ENCODE data around the gene TTYH3.

The TTYH3 gene

DNA sequence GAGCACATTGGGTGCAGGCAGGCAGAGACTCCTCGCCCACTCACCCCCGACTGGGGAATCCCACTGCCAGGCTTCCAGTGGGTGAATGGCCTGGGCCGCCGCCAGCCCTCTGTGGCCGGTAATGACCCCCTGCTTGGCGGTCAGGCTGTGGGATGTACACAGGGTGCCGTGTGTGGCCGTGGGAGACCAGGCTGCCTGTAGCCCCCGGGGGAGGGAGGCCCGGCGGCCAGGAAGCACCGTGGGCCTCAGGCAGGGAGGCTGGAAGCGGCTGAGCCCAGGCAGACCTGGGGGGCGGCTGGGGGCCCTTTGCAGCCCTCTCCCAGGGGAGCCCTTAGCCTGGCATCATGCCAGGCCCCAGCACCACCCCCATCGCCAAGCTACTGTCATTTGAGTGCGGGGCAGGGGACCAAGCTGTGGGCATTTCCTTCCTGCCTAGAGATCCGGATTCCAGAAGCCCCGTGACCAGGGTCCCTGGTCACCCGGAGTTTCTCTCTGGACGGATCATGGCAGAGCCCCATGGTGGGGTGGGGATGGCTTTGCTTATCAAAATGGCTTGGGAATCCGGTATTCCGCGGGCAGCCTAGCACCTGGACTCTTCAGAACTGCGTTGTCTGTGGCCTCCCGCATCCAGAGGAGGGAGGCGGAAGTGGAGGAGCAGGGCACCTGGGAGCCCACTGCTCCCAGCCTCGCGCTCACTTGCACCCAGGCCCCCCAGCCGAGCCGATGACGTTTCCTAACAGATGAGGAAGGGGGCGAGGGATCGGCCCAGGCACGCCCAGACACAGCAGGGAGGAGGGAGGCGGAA lies 1.1 kb downstream of the TTYH3 start:
- peak overlapping the region; percentile 82 for H3K4me3 Mint-ChIP-seq
- no peaks in the 10 kb centered on the region for H3K36me3 Mint-ChIP-seq
- peaks cover 41% of the 10 kb centered on the region for H3K27me3 Mint-ChIP-seq
- H3K4me1 Mint-ChIP-seq, result peaks cover 18% of the 10 kb centered on the region
- H3K27ac Mint-ChIP-seq, result peak overlapping the region; percentile 60
- H3K9me3 Mint-ChIP-seq, result no peaks in the 10 kb centered on the region
- DNase-seq, result peak; percentile 65
- CTCF ChIA-PET, result no interaction called here

DNA sequence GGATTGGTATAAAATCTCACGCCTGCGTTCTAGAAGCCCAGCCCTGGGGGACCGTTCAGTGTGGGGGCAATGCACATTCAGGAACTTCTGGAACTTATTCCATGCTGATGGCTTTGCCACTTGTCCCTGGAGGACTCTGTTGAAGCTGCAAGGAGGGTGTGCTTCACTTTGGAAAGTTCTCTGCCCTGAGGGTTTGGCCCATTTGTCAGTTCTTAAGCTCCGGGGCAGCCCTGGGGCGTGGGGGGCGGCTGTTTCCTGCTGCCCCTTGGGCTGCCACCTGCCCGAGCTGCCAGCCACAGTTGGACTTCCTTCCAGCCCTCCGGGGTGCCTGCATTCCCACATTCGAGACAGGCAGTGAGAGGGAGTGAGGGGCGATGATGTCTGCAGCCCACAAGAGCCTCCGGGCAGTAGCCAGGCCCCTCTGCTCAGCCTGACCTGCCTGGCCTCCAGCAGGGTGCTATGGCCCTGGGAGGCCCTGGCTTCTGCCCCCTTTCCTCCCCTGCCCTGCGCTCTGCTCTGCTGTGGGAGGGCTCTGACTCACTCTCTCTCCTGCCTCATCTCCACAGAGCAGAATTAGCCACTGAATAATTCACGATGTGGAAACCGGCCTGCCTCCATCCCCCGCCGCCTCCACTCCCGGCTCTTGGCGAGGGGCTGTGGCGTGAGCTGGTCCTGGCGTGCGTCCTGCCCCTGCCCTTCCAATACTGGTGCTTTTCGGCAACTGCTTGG lies 1.9 kb downstream of the TTYH3 start:
- Mint-ChIP-seq H3K4me1 (peaks cover 18% of the 10 kb centered on the region), H3K4me3 (peak overlapping the region; percentile 82), H3K36me3 (no peaks in the 10 kb centered on the region), H3K27me3 (peaks cover 33% of the 10 kb centered on the region), H3K27ac (peak overlapping the region; percentile 60), H3K9me3 (no peaks in the 10 kb centered on the region)
- CTCF ChIA-PET, result no interaction called here
- DNase-seq, result no peak

DNA sequence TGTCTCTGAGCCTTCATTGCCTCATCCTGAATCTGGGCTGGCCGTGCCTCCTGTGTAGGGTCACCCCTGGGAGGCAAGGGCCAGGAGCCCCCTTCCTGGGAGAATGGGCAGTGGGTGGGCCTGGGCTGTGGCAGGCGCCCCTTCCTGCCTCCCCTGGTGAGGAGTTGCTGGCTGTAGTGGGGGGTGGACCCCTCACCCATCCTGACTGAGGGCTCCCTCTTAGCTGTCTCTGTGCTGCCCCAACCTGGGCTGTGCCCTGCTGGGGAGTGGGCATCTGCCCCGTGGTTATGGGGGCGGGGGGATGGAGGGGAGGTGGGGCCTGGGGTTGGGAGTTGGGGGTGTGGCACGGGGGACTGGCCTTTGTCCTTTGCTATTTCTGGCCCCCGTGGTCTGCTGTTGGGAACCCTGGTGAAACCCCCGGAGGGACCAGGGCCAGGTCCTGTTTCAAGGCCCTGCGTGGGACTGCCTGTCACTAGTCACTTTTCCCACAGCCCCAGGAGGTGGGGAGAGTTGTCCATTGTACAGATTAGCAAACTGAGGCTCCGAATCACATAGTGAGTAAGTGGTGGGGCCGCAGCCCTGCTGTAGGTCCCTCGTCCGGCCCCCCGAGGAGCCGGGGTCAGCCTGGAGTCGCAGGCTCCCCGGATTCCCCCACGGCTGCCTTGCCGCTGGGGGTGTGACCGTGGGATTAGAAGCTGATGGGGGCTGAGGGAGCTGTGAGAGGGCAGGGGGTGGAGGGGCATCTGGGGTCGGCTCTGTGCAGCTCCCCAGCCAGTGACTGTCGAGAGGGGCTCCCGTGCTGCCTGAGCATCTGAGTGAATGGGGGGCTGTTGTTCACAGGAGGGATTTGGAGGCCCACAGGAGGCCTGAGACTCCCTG lies 2.7 kb downstream of the TTYH3 start:
- Mint-ChIP-seq H3K27ac (no peak overlapping the region), H3K4me3 (peak overlapping the region; percentile 82), H3K9me3 (no peaks in the 10 kb centered on the region), H3K36me3 (no peaks in the 10 kb centered on the region), H3K4me1 (peaks cover 18% of the 10 kb centered on the region), H3K27me3 (peaks cover 25% of the 10 kb centered on the region)
- CTCF ChIA-PET, result interaction anchor here (1.4 kb wide), 1 partner anchor 75 kb away, joined by 3 read pairs; no protein-coding TSS in a partner anchor
- no peak for DNase-seq

DNA sequence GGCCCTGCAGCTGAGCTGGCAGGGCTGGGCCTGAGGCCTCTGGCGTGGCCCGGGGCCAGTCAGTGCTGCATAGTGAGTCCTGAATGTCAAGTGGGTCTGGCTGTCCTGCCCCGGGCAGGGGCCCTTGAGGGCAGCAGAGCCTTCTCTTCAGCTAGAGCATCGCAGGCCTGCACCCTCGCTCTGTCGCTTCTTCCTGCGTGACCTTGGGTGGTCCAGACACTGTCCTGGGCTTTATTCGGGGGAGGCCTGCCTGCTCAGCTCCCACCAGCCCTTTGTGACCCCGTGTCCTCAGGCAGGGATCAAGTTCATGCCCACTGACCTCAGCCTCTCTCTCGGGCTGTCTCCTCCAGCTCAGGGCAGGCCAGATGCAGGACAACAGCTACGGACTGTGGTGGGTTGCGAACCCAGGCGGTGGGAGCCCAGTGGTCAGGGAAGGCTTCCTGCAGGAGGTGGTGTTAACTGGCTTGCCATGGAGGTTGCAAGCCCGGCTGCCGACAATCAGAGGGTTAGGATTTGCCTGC lies 3.4 kb downstream of the TTYH3 start:
- no peak overlapping the region for H3K27ac Mint-ChIP-seq
- H3K36me3 Mint-ChIP-seq, result no peaks in the 10 kb centered on the region
- H3K4me1 Mint-ChIP-seq, result peaks cover 18% of the 10 kb centered on the region
- no peak for DNase-seq
- H3K9me3 Mint-ChIP-seq, result no peaks in the 10 kb centered on the region
- H3K4me3 Mint-ChIP-seq, result no peak overlapping the region
- peaks cover 19% of the 10 kb centered on the region for H3K27me3 Mint-ChIP-seq
- CTCF ChIA-PET, result interaction anchor here (1.4 kb wide), 1 partner anchor 75 kb away, joined by 3 read pairs; no protein-coding TSS in a partner anchor

DNA sequence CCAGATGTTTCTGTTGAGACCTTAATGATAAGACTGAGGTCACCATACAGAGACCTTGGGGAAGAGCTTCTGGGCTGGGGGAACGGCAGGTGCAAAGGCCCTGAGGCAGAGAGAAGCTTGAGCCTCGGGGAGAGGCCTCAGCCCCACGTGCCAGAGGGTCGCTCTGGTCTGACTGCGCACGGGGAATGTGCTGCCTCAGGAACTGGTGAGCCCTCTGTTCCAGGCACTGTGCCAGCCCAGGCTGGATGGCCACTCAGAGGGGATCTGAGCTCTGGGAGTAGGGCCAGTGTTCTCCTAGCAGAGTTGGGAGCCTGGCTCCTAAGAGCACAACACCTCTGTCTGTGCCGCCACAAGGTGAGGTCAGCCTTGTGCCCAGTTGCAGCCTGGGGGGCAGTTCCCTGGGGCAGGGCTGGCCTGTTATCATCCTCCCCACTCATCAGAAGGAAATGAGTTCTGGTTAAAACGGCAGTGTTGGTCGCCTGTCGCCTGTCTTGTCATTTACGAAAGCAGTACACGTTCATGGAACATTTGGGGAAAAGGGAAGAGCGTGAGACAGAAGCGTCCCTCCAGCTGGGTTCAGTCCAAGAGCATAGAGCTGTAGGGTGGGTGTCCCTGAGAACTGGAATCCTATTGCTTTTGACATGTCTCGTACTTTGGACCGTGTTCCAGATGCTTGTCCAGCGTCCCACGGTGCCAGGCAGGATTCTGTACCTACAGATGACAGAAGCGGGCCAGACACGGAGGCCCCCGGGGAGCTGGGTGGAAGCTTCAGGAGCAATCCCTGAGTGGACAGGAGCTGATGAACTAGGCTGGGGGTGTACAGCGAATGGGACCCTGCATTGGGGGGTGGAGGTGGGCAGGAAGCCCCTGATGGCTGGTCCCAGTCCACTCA lies 4.3 kb downstream of the TTYH3 start:
- no peaks in the 10 kb centered on the region for H3K36me3 Mint-ChIP-seq
- H3K9me3 Mint-ChIP-seq, result no peaks in the 10 kb centered on the region
- no peak overlapping the region for H3K4me3 Mint-ChIP-seq
- H3K4me1 Mint-ChIP-seq, result peaks cover 18% of the 10 kb centered on the region
- CTCF ChIA-PET, result interaction anchor here (1.0 to 1.4 kb wide), 2 partner anchors 17 to 74 kb away, joined by 3 read pairs; no protein-coding TSS in a partner anchor
- H3K27ac Mint-ChIP-seq, result no peak overlapping the region
- peaks cover 17% of the 10 kb centered on the region for H3K27me3 Mint-ChIP-seq
- no peak for DNase-seq

DNA sequence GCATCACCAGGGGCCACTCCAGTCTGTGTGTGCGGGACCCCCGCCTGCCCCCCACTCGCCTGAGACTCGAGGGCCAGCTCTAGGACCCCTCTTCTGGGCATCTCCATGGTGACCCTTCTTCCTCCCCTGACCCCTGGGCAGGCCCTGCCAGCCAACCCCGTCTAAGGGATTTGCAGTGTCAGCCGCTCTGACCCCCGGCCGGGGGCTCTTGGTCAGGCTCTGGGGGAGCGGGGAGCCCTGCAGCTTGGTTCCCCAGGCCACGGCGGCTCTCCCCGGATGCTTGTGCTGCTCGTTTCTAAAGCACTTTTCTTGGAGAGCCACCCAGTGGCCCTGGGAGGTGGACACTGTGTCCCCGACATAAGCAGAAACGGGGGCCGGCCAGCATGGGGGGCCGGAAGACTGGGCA lies 5.3 kb downstream of the TTYH3 start:
- CTCF ChIA-PET, result no interaction called here
- H3K27me3 Mint-ChIP-seq, result peaks cover 17% of the 10 kb centered on the region
- H3K36me3 Mint-ChIP-seq, result no peaks in the 10 kb centered on the region
- no peak overlapping the region for H3K27ac Mint-ChIP-seq
- H3K4me1 Mint-ChIP-seq, result peaks cover 13% of the 10 kb centered on the region
- no peaks in the 10 kb centered on the region for H3K9me3 Mint-ChIP-seq
- no peak for DNase-seq
- H3K4me3 Mint-ChIP-seq, result no peak overlapping the region

DNA sequence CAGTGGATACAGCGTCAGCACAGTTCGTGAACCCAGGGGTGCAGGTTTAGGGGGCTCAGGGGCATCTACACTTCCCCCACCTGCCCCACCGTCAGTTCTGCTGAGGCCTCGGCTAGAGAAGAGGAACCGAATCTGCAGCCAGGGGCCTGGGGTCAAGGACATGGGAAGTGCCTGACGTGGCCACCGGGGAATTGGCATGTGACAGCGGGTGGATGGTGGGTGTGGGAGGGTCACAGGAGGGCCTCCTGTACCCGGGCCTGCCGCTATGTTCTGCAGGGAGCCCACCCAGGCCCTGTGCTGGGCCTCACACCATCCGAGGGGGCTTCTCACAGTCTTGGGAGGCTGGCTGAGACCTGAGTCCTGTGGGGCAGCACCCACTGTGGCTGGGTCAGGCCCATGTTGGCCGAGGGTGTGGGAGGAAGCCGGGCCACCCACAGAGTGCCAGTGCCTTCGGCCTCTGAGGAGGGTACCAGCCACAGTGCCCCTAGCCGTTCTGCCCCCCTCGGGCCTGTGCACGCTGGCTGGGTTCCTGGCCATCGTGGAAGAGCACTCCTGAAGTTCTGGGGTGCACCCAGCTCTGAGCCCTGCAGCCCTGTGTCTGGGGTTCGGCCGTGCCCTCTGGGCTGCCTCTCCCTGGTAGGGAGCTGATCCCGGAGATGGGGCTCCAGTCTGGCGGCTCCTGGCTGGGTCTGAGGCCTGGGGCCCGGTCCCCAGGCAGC lies 5.9 kb downstream of the TTYH3 start:
- DNase-seq, result no peak

DNA sequence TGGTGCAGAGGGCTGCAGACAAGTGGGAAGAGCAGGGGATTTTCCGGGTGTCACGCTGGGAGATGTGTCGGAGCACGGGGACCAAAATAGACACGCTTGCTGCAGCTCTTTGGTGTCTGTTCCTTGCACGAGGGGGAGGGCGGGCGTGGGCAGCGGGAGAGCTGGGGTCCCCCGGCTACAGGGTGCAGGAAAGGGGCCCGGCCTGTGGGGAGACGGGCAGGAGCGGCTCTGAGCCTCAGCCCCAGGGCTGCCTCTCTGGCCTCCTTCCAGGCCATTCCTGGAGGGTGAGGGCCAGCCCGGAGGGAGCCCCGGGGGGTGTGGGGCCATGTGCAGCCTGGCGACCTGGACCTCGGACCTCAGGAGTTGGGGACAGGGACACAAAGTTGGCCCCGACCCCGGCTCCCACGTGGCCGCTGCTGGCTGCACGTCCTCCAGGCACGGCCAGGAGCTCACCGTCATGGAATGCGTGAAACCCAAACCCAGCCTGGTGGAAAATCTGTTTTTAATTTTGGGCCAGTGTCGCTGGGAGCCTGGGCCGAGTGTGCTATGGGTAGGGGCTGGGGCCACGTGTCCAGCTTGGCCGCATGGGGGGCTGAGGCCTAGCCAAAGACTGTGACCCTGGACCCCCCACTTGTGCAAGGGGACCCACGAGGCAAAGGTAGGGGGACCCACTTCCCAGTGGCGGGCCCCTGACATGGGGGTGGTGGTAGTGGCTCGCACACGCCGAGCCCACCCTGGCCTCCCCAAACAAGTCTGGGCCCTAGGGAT lies 6.6 kb downstream of the TTYH3 start:
- CTCF ChIA-PET, result no interaction called here
- Mint-ChIP-seq H3K36me3 (no peaks in the 10 kb centered on the region), H3K4me3 (no peak overlapping the region), H3K4me1 (peaks cover 7% of the 10 kb centered on the region), H3K27ac (no peak overlapping the region), H3K27me3 (peaks cover 9% of the 10 kb centered on the region), H3K9me3 (no peaks in the 10 kb centered on the region)
- no peak for DNase-seq

More for the DNA sequence above, 5.9 kb downstream of the TTYH3 start:
- H3K9me3 Mint-ChIP-seq, result no peaks in the 10 kb centered on the region
- H3K27me3 Mint-ChIP-seq, result peaks cover 14% of the 10 kb centered on the region
- CTCF ChIA-PET, result no interaction called here
- H3K36me3 Mint-ChIP-seq, result no peaks in the 10 kb centered on the region
- peaks cover 13% of the 10 kb centered on the region for H3K4me1 Mint-ChIP-seq
- H3K27ac Mint-ChIP-seq, result no peak overlapping the region
- H3K4me3 Mint-ChIP-seq, result no peak overlapping the region

DNA sequence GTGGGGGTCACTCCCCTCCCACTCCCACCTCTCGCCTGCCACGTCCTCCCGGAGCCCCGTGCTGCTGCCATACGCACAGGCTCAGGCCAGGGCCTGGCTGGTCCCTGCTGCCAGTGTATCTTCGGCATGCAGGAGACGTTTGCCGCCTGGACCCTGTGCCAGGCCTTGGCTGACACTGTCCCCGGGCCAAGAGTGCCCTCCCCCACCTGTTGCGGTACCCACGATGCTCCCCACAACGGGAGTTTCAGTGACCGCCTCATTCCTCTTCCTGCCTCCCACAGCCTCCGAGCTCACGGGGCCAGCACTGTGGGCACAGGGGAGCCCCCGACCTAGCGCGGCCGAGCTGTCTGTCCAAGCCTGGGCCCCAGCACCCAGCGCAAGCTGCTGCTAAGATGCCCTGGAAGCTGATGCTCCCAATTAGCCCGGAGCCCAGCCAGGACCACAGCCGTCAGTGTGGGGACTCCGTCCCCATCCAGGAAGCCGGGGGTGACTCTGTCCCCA lies 7.4 kb downstream of the TTYH3 start:
- CTCF ChIA-PET, result no interaction called here
- Mint-ChIP-seq H3K4me1 (peaks cover under 1% of the 10 kb centered on the region), H3K27me3 (peaks cover under 1% of the 10 kb centered on the region), H3K27ac (no peak overlapping the region), H3K4me3 (no peak overlapping the region), H3K9me3 (no peaks in the 10 kb centered on the region), H3K36me3 (no peaks in the 10 kb centered on the region)
- DNase-seq, result no peak

DNA sequence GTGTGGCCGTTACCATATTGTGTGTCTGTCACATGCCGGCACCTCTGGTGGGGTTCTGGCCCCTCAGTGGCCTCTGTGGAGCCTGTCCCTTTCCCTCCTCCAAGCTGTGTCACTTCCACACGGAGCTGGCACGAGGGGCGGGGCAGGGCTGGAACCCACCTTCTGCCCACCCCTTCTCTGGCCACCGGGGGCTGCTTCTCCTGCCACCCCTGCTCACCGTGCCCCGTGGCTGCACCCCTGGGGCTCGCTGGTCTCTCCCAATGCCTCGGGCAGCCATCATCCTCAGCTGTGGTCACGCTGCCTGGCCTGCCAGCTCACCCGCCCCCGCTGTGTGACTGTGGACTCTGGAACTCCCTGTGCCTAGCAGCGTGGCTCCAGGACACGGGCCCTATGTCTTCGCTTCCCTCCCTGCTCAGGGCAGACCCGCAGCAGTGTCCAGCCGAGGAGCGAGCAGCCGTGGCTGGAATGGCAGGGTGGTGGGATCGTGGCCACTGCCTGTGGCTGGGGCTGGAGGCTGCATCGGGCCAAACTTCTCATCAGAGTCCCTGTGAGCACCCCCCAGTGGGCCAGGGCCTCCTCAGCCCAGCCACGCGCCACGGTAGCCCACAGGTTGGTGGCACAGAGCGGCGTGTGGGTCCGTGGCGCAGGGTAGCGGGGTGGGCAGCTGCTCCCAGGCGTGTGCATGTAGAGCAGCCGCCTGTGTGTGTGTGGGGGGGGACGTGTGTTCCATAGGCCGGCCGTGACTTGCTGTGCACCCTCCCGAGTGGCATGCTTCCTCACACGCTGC lies 8.1 kb downstream of the TTYH3 start:
- CTCF ChIA-PET, result no interaction called here
- Mint-ChIP-seq H3K9me3 (no peaks in the 10 kb centered on the region), H3K36me3 (no peaks in the 10 kb centered on the region), H3K4me1 (peaks cover 7% of the 10 kb centered on the region), H3K27me3 (no peaks in the 10 kb centered on the region), H3K4me3 (no peak overlapping the region), H3K27ac (no peak overlapping the region)
- DNase-seq, result no peak

DNA sequence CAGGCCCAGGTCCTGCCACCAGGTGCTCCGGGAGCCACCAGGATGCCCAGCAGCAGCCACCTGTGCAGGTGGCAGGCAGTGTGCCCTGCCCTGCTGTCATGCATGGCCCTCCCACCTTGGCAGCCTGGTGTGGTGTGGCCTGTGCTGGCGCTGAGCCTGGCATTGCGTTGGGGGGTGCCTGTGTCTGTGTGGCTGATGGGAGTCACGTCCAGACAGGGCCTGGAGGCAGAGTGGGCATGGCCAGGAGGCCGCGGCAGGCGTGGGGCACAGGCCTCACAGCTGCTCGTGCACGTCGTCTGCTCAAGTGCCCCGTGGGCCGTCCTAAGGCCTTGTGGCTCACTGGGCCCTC lies 8.7 kb downstream of the TTYH3 start:
- CTCF ChIA-PET, result no interaction called here
- Mint-ChIP-seq H3K36me3 (no peaks in the 10 kb centered on the region), H3K4me3 (no peak overlapping the region), H3K27me3 (no peaks in the 10 kb centered on the region), H3K4me1 (peaks cover 12% of the 10 kb centered on the region), H3K27ac (no peak overlapping the region), H3K9me3 (no peaks in the 10 kb centered on the region)
- DNase-seq, result no peak

All from activated naive CD4-positive, alpha-beta T cell treated with anti-CD3 and anti-CD28 coated beads, Interleukin-2, amount 10 ng/mL, durations not matched to agents 7 days and 5 days (primary cell).